HCT116 (cell line): ENCODE results near the gene TMA7B. TPM values are rescaled to one million over a fixed set of nuclear protein-coding genes. Genes with fewer than 3 reads are reported as not detected.

Experiments
- ATAC-seq: fragments of 200-7000 bp; cut with Tn5 transposase; 2 replicates; pipeline ENCODE4 v1.9.1; 2020; ENCODE audit warnings: mild to moderate bottlenecking, moderate library complexity
- BruUV-seq: library from RNA; stranded (reverse); fragments of 400-500 nt; replicated peaks from 2 replicates; lab custom pipeline; 2021; lab: Mats Ljungman, UMichigan
- CTCF ChIA-PET: fragments of 300-600 bp; sonication (Branson Sonifier 250); formaldehyde crosslinking; loops from one replicate; lab custom pipeline; 2021; ENCODE audit warnings: antibody characterized with exemption; lab: Charles Lee
- POLR2A ChIA-PET: fragments of 300-600, 350-600 bp; sonication (Branson Sonifier 250); formaldehyde crosslinking; loops from one replicate; lab custom pipeline; 2021; ENCODE audit warnings: antibody characterized with exemption; lab: Charles Lee
- RAD21 ChIA-PET, 2 experiments: fragments of 300-600 bp; sonication (Branson Sonifier 250); formaldehyde crosslinking; loops; one replicate each; lab custom pipeline; 2023; ENCODE audit warnings: low total read pairs in 2 of 2; ENCODE audit not compliant: uncharacterized antibody in 2 of 2, unreplicated experiment in 2 of 2, low non-redundant PET in 1 of 2; lab: Charles Lee
- DNase-seq: peaks from one replicate; pipeline ENCODE4 v3.0.0-alpha.2; 2010; ENCODE audit warnings: low read depth, low spot score
- H2AFZ ChIP-seq: fragments of 200-600 bp; shearing (Covaris generic), sonication (generic); 2 replicates; pipeline ENCODE4 v1.6.1; 2017; ENCODE audit warnings: low read depth, mixed run types, mixed read lengths, antibody characterized with exemption, low read length; ENCODE audit not compliant: poor library complexity, severe bottlenecking
- H3K27ac ChIP-seq: 2 replicates; pipeline ENCODE4 v1.5.1; 2012; ENCODE audit warnings: low read depth, low read length
- H3K27me3 ChIP-seq: fragments of 200-600 bp; sonication (generic); 2 replicates; pipeline ENCODE4 v1.6.1; 2016; ENCODE audit warnings: mixed run types, low read length, mixed read lengths; ENCODE audit not compliant: insufficient read depth
- H3K36me3 ChIP-seq, 2 experiments: fragments of 200-500 bp in 1 of 2; fragments of 200-600 bp in 1 of 2; sonication (Bioruptor generic) in 1 of 2; sonication (generic) in 1 of 2; 2 replicates each; pipeline versions ENCODE4 v1.5.1 to v1.6.1; 2014 to 2016; ENCODE audit warnings: low read length in 2 of 2, inconsistent platforms in 1 of 2, mixed read lengths in 1 of 2, mixed run types in 1 of 2; ENCODE audit not compliant: insufficient read depth in 2 of 2, control insufficient read depth in 1 of 2
- H3K4me1 ChIP-seq, 2 experiments: fragments of 200-600 bp in 1 of 2; sonication (generic) in 1 of 2; 2 replicates each; pipeline versions ENCODE4 v1.5.1 to v1.6.1; 2012 to 2017; ENCODE audit warnings: low read length in 2 of 2, inconsistent platforms in 1 of 2, mild to moderate bottlenecking in 1 of 2, mixed read lengths in 1 of 2, mixed run types in 1 of 2, moderate library complexity in 1 of 2; ENCODE audit not compliant: insufficient read depth in 2 of 2, control insufficient read depth in 1 of 2
- H3K4me2 ChIP-seq: fragments of 200-600 bp; sonication (generic); 2 replicates; pipeline ENCODE4 v1.6.1; 2017; ENCODE audit warnings: mixed run types, low read length, mixed read lengths
- H3K4me3 ChIP-seq, 2 experiments: fragments of 200-600 bp in 1 of 2; sonication (generic) in 1 of 2; replicated peaks in 1 of 2; 2 replicates each; pipeline ENCODE4 v1.5.1; 2011 to 2016; ENCODE audit warnings: low read length in 2 of 2, control low read depth in 1 of 2, low read depth in 1 of 2, mild to moderate bottlenecking in 1 of 2, mixed read lengths in 1 of 2, mixed run types in 1 of 2
- H3K79me2 ChIP-seq: fragments of 200-600 bp; sonication (generic); 2 replicates; pipeline ENCODE4 v1.6.1; 2017; ENCODE audit warnings: mild to moderate bottlenecking, mixed run types, low read length, moderate library complexity, mixed read lengths; ENCODE audit not compliant: insufficient read depth
- H3K9ac ChIP-seq: fragments of 200-600 bp; sonication (generic); 2 replicates; pipeline ENCODE4 v1.6.1; 2016; ENCODE audit warnings: low read length, mixed read lengths
- H3K9me2 ChIP-seq: fragments of 200-600 bp; sonication (generic), shearing (Covaris generic); 2 replicates; pipeline ENCODE4 v1.6.1; 2017; ENCODE audit warnings: mixed run types, mild to moderate bottlenecking, moderate library complexity; ENCODE audit not compliant: insufficient read depth
- H3K9me3 ChIP-seq, 2 experiments: fragments of 200-500 bp in 1 of 2; fragments of 200-600 bp in 1 of 2; sonication (Bioruptor generic) in 1 of 2; sonication (generic) in 1 of 2; 2 replicates each; pipeline ENCODE4 v1.6.1; 2014 to 2017; ENCODE audit warnings: low read length in 2 of 2, mixed read lengths in 2 of 2, inconsistent platforms in 1 of 2, low read depth in 1 of 2, mild to moderate bottlenecking in 1 of 2, mixed run types in 1 of 2, moderate library complexity in 1 of 2; ENCODE audit not compliant: control insufficient read depth in 1 of 2, insufficient read depth in 1 of 2
- H4K20me1 ChIP-seq: fragments of 200-600 bp; sonication (generic), shearing (Covaris generic); 2 replicates; pipeline ENCODE4 v1.6.1; 2017; ENCODE audit warnings: mixed run types, mild to moderate bottlenecking, moderate library complexity; ENCODE audit not compliant: insufficient read depth
- ATF3 ChIP-seq: IDR thresholded peaks from 2 replicates; pipeline ENCODE4 v1.6.1; 2012
- CBX3 ChIP-seq: IDR thresholded peaks from 2 replicates; pipeline ENCODE4 v1.6.1; 2012; ENCODE audit warnings: low read depth
- CEBPB ChIP-seq: IDR thresholded peaks from 2 replicates; pipeline ENCODE4 v1.6.1; 2012; ENCODE audit warnings: low read depth
- ELF1 ChIP-seq: IDR thresholded peaks from 2 replicates; pipeline ENCODE4 v1.6.1; 2012; ENCODE audit warnings: low read depth, borderline replicate concordance
- EZH2 ChIP-seq: fragments of 200-600 bp; sonication (generic); IDR thresholded peaks from 2 replicates; pipeline ENCODE4 v1.6.1; 2017; ENCODE audit warnings: antibody characterized with exemption, mixed run types
- EZH2phosphoT487 ChIP-seq: fragments of 200-600 bp; IDR thresholded peaks from 2 replicates; pipeline ENCODE4 v1.6.1; 2018; ENCODE audit warnings: antibody characterized with exemption, borderline replicate concordance
- FOSL1 ChIP-seq: IDR thresholded peaks from 2 replicates; pipeline ENCODE4 v1.6.1; 2012; ENCODE audit warnings: low read depth
- MAX ChIP-seq: IDR thresholded peaks from 2 replicates; pipeline ENCODE4 v1.6.1; 2012
- POLR2A ChIP-seq: IDR thresholded peaks from 2 replicates; pipeline ENCODE4 v1.7.0; 2011; ENCODE audit warnings: borderline replicate concordance; ENCODE audit not compliant: insufficient read depth, insufficient read length; ENCODE audit errors: extremely low read depth
- REST ChIP-seq: IDR thresholded peaks from 2 replicates; pipeline ENCODE4 v1.6.1; 2012; ENCODE audit warnings: low read depth
- SP1 ChIP-seq: IDR thresholded peaks from 2 replicates; pipeline ENCODE4 v1.6.1; 2012; ENCODE audit warnings: low read depth
- SRF ChIP-seq: IDR thresholded peaks from 2 replicates; pipeline ENCODE4 v1.6.1; 2012; ENCODE audit warnings: low read depth
- YY1 ChIP-seq: IDR thresholded peaks from 2 replicates; pipeline ENCODE4 v1.6.1; 2011; ENCODE audit warnings: low read length, low read depth, moderate library complexity, mild to moderate bottlenecking; ENCODE audit not compliant: insufficient replicate concordance; ENCODE audit errors: extremely low read depth
- ZFX ChIP-seq: fragments of 450-650 bp; IDR thresholded peaks from 2 replicates; pipeline ENCODE4 v1.6.1; 2017
- ZNF274 ChIP-seq: fragments of 200-500 bp; sonication (Bioruptor generic); IDR thresholded peaks from 2 replicates; pipeline ENCODE4 v1.6.1; 2014; ENCODE audit warnings: mild to moderate bottlenecking, low read depth, low read length, inconsistent platforms
- intact Hi-C: fragments of 100-400 bp; cut with micrococcal nuclease; formaldehyde crosslinking; loops from 2 replicates; pipeline ENCODE4 v1.10.0; 2022
- total RNA-seq: library from RNA; stranded (reverse); gene quantifications from one replicate; pipeline ENCODE4 v1.2.1, GENCODE V29; 2021; ENCODE audit not compliant: unreplicated experiment
- TF ChIP-seq, protein P1 (sequence below): IDR thresholded peaks from 2 replicates; pipeline ENCODE4 v1.6.1; 2011; ENCODE audit warnings: mild to moderate bottlenecking, low read length, moderate library complexity; ENCODE audit not compliant: insufficient replicate concordance; ENCODE audit errors: extremely low read depth
- TF ChIP-seq, protein P2 (sequence below), 3 experiments: fragments of 200-600 bp in 1 of 3; sonication (generic) in 1 of 3; IDR thresholded peaks in 2 of 3; conservative IDR thresholded peaks in 1 of 3; 2 replicates each; pipeline ENCODE4 v1.5.1; 2012 to 2017; ENCODE audit warnings: low read depth in 2 of 3, low read length in 2 of 3, antibody characterized with exemption in 1 of 3, borderline replicate concordance in 1 of 3, control low read depth in 1 of 3, mild to moderate bottlenecking in 1 of 3, mixed read lengths in 1 of 3, mixed run types in 1 of 3, moderate library complexity in 1 of 3; ENCODE audit not compliant: insufficient read depth in 1 of 3

Gene TMA7B
- total RNA-seq, 1 experiment from 2014 or later, result not detected

GRCh38 chr22:39933741-39934140 lies 26.5 kb upstream of the TMA7B start:
- intact Hi-C loops, result loop anchor here (5.0 to 10.0 kb wide), 3 partner anchors 104 to 411 kb away; partner anchors contain the start of genes ADSL and RPS19BP1
- ChIA-PET POLR2A (no interaction called here), RAD21 (interaction anchor here (0.7 kb wide), 2 partner anchors 91 kb away, joined by 3 read pairs; no protein-coding TSS in a partner anchor), CTCF (interaction anchor here (1.5 to 2.3 kb wide), 5 partner anchors 9 to 103 kb away, joined by 4 to 19 read pairs (median 9); no protein-coding TSS in a partner anchor)
- no peak overlapping the region for H3K4me3 ChIP-seq
- H3K9me2 ChIP-seq, result no peaks in the 10 kb centered on the region
- peaks cover 84% of the 10 kb centered on the region for H3K27me3 ChIP-seq
- H3K27ac ChIP-seq, result no peak overlapping the region
- no peaks in the 10 kb centered on the region for H3K36me3 ChIP-seq
- no TSS peak for BruUV-seq
- no peak overlapping the region for H2AFZ ChIP-seq
- DNase-seq (no peak), ATAC-seq (no peak)
- no peaks in the 10 kb centered on the region for H3K79me2 ChIP-seq
- H3K4me1 ChIP-seq, result no peaks in the 10 kb centered on the region
- H3K9me3 ChIP-seq, result no peaks in the 10 kb centered on the region
- H3K4me2 ChIP-seq, result no peak overlapping the region
- H3K9ac ChIP-seq, result no peak overlapping the region
- H4K20me1 ChIP-seq, result no peaks in the 10 kb centered on the region
- TF ChIP-seq, protein P1, sequence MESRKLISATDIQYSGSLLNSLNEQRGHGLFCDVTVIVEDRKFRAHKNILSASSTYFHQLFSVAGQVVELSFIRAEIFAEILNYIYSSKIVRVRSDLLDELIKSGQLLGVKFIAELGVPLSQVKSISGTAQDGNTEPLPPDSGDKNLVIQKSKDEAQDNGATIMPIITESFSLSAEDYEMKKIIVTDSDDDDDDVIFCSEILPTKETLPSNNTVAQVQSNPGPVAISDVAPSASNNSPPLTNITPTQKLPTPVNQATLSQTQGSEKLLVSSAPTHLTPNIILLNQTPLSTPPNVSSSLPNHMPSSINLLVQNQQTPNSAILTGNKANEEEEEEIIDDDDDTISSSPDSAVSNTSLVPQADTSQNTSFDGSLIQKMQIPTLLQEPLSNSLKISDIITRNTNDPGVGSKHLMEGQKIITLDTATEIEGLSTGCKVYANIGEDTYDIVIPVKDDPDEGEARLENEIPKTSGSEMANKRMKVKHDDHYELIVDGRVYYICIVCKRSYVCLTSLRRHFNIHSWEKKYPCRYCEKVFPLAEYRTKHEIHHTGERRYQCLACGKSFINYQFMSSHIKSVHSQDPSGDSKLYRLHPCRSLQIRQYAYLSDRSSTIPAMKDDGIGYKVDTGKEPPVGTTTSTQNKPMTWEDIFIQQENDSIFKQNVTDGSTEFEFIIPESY, result no peak
- no peak for TF ChIP-seq YY1
- TF ChIP-seq FOSL1, result no peak
- TF ChIP-seq EZH2phosphoT487, result no peak
- TF ChIP-seq, protein P2, sequence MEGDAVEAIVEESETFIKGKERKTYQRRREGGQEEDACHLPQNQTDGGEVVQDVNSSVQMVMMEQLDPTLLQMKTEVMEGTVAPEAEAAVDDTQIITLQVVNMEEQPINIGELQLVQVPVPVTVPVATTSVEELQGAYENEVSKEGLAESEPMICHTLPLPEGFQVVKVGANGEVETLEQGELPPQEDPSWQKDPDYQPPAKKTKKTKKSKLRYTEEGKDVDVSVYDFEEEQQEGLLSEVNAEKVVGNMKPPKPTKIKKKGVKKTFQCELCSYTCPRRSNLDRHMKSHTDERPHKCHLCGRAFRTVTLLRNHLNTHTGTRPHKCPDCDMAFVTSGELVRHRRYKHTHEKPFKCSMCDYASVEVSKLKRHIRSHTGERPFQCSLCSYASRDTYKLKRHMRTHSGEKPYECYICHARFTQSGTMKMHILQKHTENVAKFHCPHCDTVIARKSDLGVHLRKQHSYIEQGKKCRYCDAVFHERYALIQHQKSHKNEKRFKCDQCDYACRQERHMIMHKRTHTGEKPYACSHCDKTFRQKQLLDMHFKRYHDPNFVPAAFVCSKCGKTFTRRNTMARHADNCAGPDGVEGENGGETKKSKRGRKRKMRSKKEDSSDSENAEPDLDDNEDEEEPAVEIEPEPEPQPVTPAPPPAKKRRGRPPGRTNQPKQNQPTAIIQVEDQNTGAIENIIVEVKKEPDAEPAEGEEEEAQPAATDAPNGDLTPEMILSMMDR (IDR thresholded peaks at IDR 0.05 in 2 of 3, conservative IDR thresholded peaks at IDR 0.05 in 1 of 3; ENCODE audit: borderline replicate concordance in 1 of 3, insufficient read depth in 1 of 3, low read depth in 2 of 3, low read length in 2 of 3), result no peak
- no peak for TF ChIP-seq CBX3
- no peak for TF ChIP-seq SRF
- TF ChIP-seq SP1, result no peak
- no peak for TF ChIP-seq ATF3
- TF ChIP-seq ZNF274, result no peak
- TF ChIP-seq REST, result no peak
- no peak for TF ChIP-seq EZH2
- no peak for TF ChIP-seq ELF1
- TF ChIP-seq CEBPB, result no peak
- no peak for TF ChIP-seq POLR2A
- TF ChIP-seq MAX, result no peak
- TF ChIP-seq ZFX, result no peak
